ENCODE measurements around the gene LRIG1. TPM values are rescaled to one million over a fixed set of nuclear protein-coding genes. Genes with fewer than 3 reads are reported as not detected.
A peak's percentile ranks its signal among the peaks of the same experiment; 100 is the strongest.

LRIG1 gene
- total and polyA plus RNA-seq, 10 of the 15 experiments (the other 5 are each of a cell fraction or from before 2014, with no cell fraction given), result 0.84 to 16.4 (median 8.1) TPM

GRCh38 chr3:66407611-66408218, 93.1 kb downstream of the LRIG1 start (continued):
- no peak for TF ChIP-seq RB1 (IDR thresholded peaks at IDR 0.05; ENCODE audit: borderline replicate concordance)
- no peak for TF ChIP-seq IKZF1 (conservative IDR thresholded peaks at IDR 0.05)
- 0 out of 3 replicates have a peak, but pooled peaks of 1 of the 2 experiments have one; percentile 14 for TF ChIP-seq EGR1 (IDR thresholded peaks at IDR 0.05; ENCODE audit: borderline replicate concordance in 1 of 2, low read depth in 2 of 2, low read length in 2 of 2)
- 0 out of 2 replicates have a peak, but pooled peaks have one; percentile 32 for TF ChIP-seq LARP7 (IDR thresholded peaks at IDR 0.05)
- no peak for TF ChIP-seq NRF1 (conservative IDR thresholded peaks at IDR 0.05; ENCODE audit: low read depth, low read length)
- TF ChIP-seq MLLT1 (IDR thresholded peaks at IDR 0.05), result no peak
- no peak for TF ChIP-seq POU2F2 (IDR thresholded peaks at IDR 0.05; ENCODE audit: borderline replicate concordance, low read depth, low read length)
- no peak for TF ChIP-seq ZNF274 (IDR thresholded peaks at IDR 0.05; ENCODE audit: insufficient read depth, insufficient read length)
- TF ChIP-seq PAX8 (IDR thresholded peaks at IDR 0.05), result no peak
- TF ChIP-seq ZNF384 (IDR thresholded peaks at IDR 0.05; ENCODE audit: borderline replicate concordance, low read depth, low read length), result no peak
- TF ChIP-seq IRF5 (IDR thresholded peaks at IDR 0.05; ENCODE audit: borderline replicate concordance), result no peak
- no peak for TF ChIP-seq JUNB (IDR thresholded peaks at IDR 0.05)
- no peak; the same call in 1 of the 2 replicates for TF ChIP-seq CHD2 (IDR thresholded peaks at IDR 0.05; ENCODE audit: borderline replicate concordance, low read depth, low read length)
- no peak for TF ChIP-seq BCLAF1 (IDR thresholded peaks at IDR 0.05)
- no peak for TF ChIP-seq BMI1 (IDR thresholded peaks at IDR 0.05; ENCODE audit: borderline replicate concordance)
- TF ChIP-seq BHLHE40 (IDR thresholded peaks at IDR 0.05; ENCODE audit: borderline replicate concordance in 1 of 2, low read depth in 2 of 2, low read length in 1 of 2), result peak in 1 of 2 experiments; percentile 20; a peak in 1 of 4 replicates
- no peak for TF ChIP-seq SIX5 (IDR thresholded peaks at IDR 0.05; ENCODE audit: low read depth, low read length, severe bottlenecking)
- peak; percentile 30 for TF ChIP-seq MYC (IDR thresholded peaks at IDR 0.05; ENCODE audit: insufficient read depth, insufficient read length, insufficient replicate concordance, low read length, severe bottlenecking)
- no peak for TF ChIP-seq CUX1 (IDR thresholded peaks at IDR 0.05; ENCODE audit: insufficient replicate concordance, low read depth, low read length)
